K562 (cell line): ENCODE measurements around the gene NRCAM. TPM values are rescaled to one million over a fixed set of nuclear protein-coding genes. Genes with fewer than 3 reads are reported as not detected.

ENCODE experiments used
- ATAC-seq: fragments of 200-7000 bp; cut with Tn5 transposase; 3 replicates; pipeline ENCODE4 v1.9.1; 2020; ENCODE audit warnings: moderate library complexity
- BruUV-seq: library from RNA; stranded (reverse); fragments of 400-500 nt; replicated peaks from 2 replicates; lab custom pipeline; 2021; lab: Mats Ljungman, UMichigan
- CTCF ChIA-PET: fragments of 300-600 bp; formaldehyde crosslinking; extraction: SDS; loops from one replicate; lab custom pipeline; 2021; ENCODE audit warnings: low intra/inter-chr PET ratio; lab: Yijun Ruan, JAX
- POLR2A ChIA-PET: fragments of 300-600, 350-650 bp; sonication (Branson Sonifier 250); formaldehyde crosslinking; extraction: SDS; loops from one replicate; lab custom pipeline; 2021; ENCODE audit warnings: antibody characterized with exemption, inconsistent platforms; lab: Yijun Ruan, JAX
- DNase-seq, 4 experiments: peaks; one replicate each; pipeline versions ENCODE4 v3.0.0 to v3.0.0-alpha.2; 2011 to 2018; ENCODE audit warnings: low spot score in 3 of 4, mixed read lengths in 3 of 4; ENCODE audit errors: extremely low read depth in 1 of 4
- FAIRE-seq: peaks from 2 replicates; lab custom pipeline; 2011; peaks lifted over from hg19 to GRCh38; lab: Jason Lieb, UNC
- H2AFZ ChIP-seq: 2 replicates; pipeline ENCODE4 v1.6.0; 2011; ENCODE audit warnings: low read depth, low read length, control low read depth, inconsistent platforms
- H3K27ac ChIP-seq: fragments of 200-600 bp; 3 replicates; pipeline ENCODE4 v1.8.0; 2011; ENCODE audit warnings: low read depth, mild to moderate bottlenecking, control low read depth, inconsistent platforms, low read length, moderate library complexity, mixed read lengths; ENCODE audit errors: extremely low read depth
- H3K27me3 ChIP-seq, 2 experiments: fragments of 300-600 bp in 1 of 2; 2 replicates in 1 of 2; 3 replicates in 1 of 2; pipeline versions ENCODE4 v1.6.0 to v1.8.0; 2011; ENCODE audit warnings: inconsistent platforms in 2 of 2, low read length in 2 of 2, mild to moderate bottlenecking in 1 of 2, mixed read lengths in 1 of 2, moderate library complexity in 1 of 2; ENCODE audit not compliant: control insufficient read depth in 2 of 2, insufficient read depth in 2 of 2
- H3K36me3 ChIP-seq: fragments of 300-600 bp; 3 replicates; pipeline ENCODE4 v1.8.0; 2011; ENCODE audit warnings: mild to moderate bottlenecking, low read length, inconsistent platforms; ENCODE audit not compliant: control insufficient read depth, insufficient read depth
- H3K4me1 ChIP-seq, 2 experiments: fragments of 200-600 bp in 1 of 2; replicated peaks in 1 of 2; 2 replicates in 1 of 2; 3 replicates in 1 of 2; pipeline versions ENCODE4 v1.5.1 to v1.8.0; 2011; ENCODE audit warnings: inconsistent platforms in 2 of 2, low read length in 2 of 2, mild to moderate bottlenecking in 1 of 2, mixed read lengths in 1 of 2, moderate library complexity in 1 of 2; ENCODE audit not compliant: control insufficient read depth in 2 of 2, insufficient read depth in 2 of 2
- H3K4me2 ChIP-seq: 2 replicates; pipeline ENCODE4 v1.6.1; 2011; ENCODE audit warnings: low read length, control low read depth, inconsistent platforms, mixed read lengths; ENCODE audit not compliant: insufficient read depth
- H3K4me3 ChIP-seq: fragments of 200-600 bp; sonication (generic), shearing (Covaris generic); 2 replicates; pipeline ENCODE4 v1.5.1; 2016; ENCODE audit warnings: control low read depth, inconsistent platforms
- H3K79me2 ChIP-seq: fragments of 200-600 bp; 3 replicates; pipeline ENCODE4 v1.8.0; 2011; ENCODE audit warnings: low read length, inconsistent platforms; ENCODE audit not compliant: control insufficient read depth, insufficient read depth
- H3K9ac ChIP-seq, 2 experiments: 2 replicates each; pipeline versions ENCODE4 v1.6.0 to v1.6.1; 2011; ENCODE audit warnings: low read depth in 2 of 2, low read length in 2 of 2, control low read depth in 1 of 2, inconsistent platforms in 1 of 2, mild to moderate bottlenecking in 1 of 2, mixed read lengths in 1 of 2; ENCODE audit not compliant: insufficient read depth in 1 of 2
- H3K9me1 ChIP-seq: one replicate; pipeline ENCODE4 v1.6.0; 2011; ENCODE audit warnings: inconsistent platforms, mild to moderate bottlenecking, low read length, moderate library complexity; ENCODE audit not compliant: control insufficient read depth, insufficient read depth
- H3K9me3 ChIP-seq: replicated peaks from 2 replicates; pipeline ENCODE4 v1.5.1; 2011; ENCODE audit warnings: low read depth, low read length, inconsistent platforms; ENCODE audit not compliant: control insufficient read depth, insufficient read depth
- H4K20me1 ChIP-seq: replicated peaks from 2 replicates; pipeline ENCODE4 v1.6.1; 2011; ENCODE audit warnings: low read length, inconsistent platforms, mixed read lengths; ENCODE audit not compliant: control insufficient read depth, insufficient read depth
- ELK1 ChIP-seq: sonication (generic); formaldehyde crosslinking; IDR thresholded peaks from 2 replicates; pipeline ENCODE4 v1.8.1; 2022; ENCODE audit warnings: missing genetic modification reagents
- FOXP1 ChIP-seq: sonication (generic); formaldehyde crosslinking; IDR thresholded peaks from 2 replicates; pipeline ENCODE4 v1.8.0; 2022; ENCODE audit warnings: mild to moderate bottlenecking, missing genetic modification reagents
- MYNN ChIP-seq, 2 experiments: sonication (generic); formaldehyde crosslinking in 1 of 2; IDR thresholded peaks; 2 replicates each; pipeline versions ENCODE4 v1.5.0 to v1.6.1; 2016 to 2020; ENCODE audit warnings: antibody characterized with exemption in 1 of 2, missing genetic modification reagents in 1 of 2
- RFX5 ChIP-seq: IDR thresholded peaks from 2 replicates; pipeline ENCODE4 v1.6.1; 2011; ENCODE audit warnings: low read depth, mild to moderate bottlenecking, improper control_type of control experiment, low read length
- RNF219 ChIP-seq: fragments of 250-450 bp; sonication (Bioruptor Pico); IDR thresholded peaks from 2 replicates; pipeline ENCODE4 v1.5.0; 2022; ENCODE audit warnings: mild to moderate bottlenecking
- SREBF2 ChIP-seq: sonication (generic); formaldehyde crosslinking; IDR thresholded peaks from 2 replicates; pipeline ENCODE4 v1.4.0; 2020; ENCODE audit warnings: mild to moderate bottlenecking, missing genetic modification reagents
- SRSF9 ChIP-seq: fragments of 200-400 bp; formaldehyde crosslinking; IDR thresholded peaks from 2 replicates; pipeline ENCODE4 v1.6.1; 2017; ENCODE audit warnings: low read depth, low read length, borderline replicate concordance
- ZNF12 ChIP-seq: sonication (generic); formaldehyde crosslinking; IDR thresholded peaks from 2 replicates; pipeline ENCODE4 v1.4.0; 2020; ENCODE audit warnings: mild to moderate bottlenecking, missing genetic modification reagents
- ZNF140 ChIP-seq: fragments of 250-450 bp; sonication (Bioruptor Pico); IDR thresholded peaks from 2 replicates; pipeline ENCODE4 v1.8.0; 2021; ENCODE audit warnings: moderate library complexity, mild to moderate bottlenecking, inconsistent platforms
- ZNF143 ChIP-seq: sonication (generic); formaldehyde crosslinking; IDR thresholded peaks from 2 replicates; pipeline ENCODE4 v1.9.0; 2022; ENCODE audit warnings: mild to moderate bottlenecking, missing genetic modification reagents
- WGBS: fragments of 100-300 bp; shearing (Covaris generic); methylation state at CpG from one replicate; pipeline ENCODE4 v1.1.6; 2016; ENCODE audit warnings: low coverage, mixed read lengths; ENCODE audit not compliant: insufficient coverage; ENCODE audit errors: missing lambda C conversion rate; 5-methylcytosine and 5-hydroxymethylcytosine counted together
- in situ Hi-C: fragments of 300-500 bp; cut with MboI; formaldehyde crosslinking; loops from 4 replicates; pipeline ENCODE4 v1.15.0; 2018; ENCODE audit warnings: inconsistent platforms, mixed read lengths
- intact Hi-C: fragments of 100-400 bp; cut with micrococcal nuclease; formaldehyde crosslinking; loops from 2 replicates; pipeline ENCODE4 v1.14.2; 2022
- polyA plus RNA-seq, 8 experiments: library from polyadenylated mRNA; depleted of rRNA in 4 of 8; stranded (reverse) in 5 of 8; unstranded in 3 of 8; fragments of >200 nt; fragmentation: Nextera tagmentation in 2 of 8; fragmentation: Illumina TruSeq in 1 of 8; extraction: Ambion mirVana in 2 of 8; extraction: Trizol in 1 of 8; gene quantifications; 2 replicates each; pipeline versions ENCODE4 v1.2.1 to v1.2.3, GENCODE V29; 2011 to 2014; ENCODE audit warnings: inconsistent platforms in 1 of 8, missing spikeins in 1 of 8
- total RNA-seq, 7 experiments: library from RNA; depleted of rRNA in 6 of 7; stranded (reverse); fragments of >200 nt in 6 of 7; fragmentation: Illumina TruSeq in 2 of 7; extraction: Trizol in 2 of 7; gene quantifications; 2 replicates each; pipeline versions ENCODE4 v1.2.1 to v1.2.3, GENCODE V29; 2011 to 2021; ENCODE audit warnings: low replicate concordance in 1 of 7

NRCAM gene
- total and polyA plus RNA-seq, 9 of the 15 experiments (the other 6 are each of a cell fraction or from before 2014, with no cell fraction given) = 0.03 to 0.54 (median 0.12) TPM; not detected in 1

- DNase-seq (no peak), FAIRE-seq (no peak), ATAC-seq (no peak)
- Histone ChIP-seq H3K36me3 (no peaks in the 10 kb centered on the region), H3K9ac (no peak overlapping the region), H3K4me1 (no peaks in the 10 kb centered on the region; a peak in 1 of 5 replicates), H3K4me2 (no peak overlapping the region), H3K9me3 (no peaks in the 10 kb centered on the region), H3K79me2 (no peaks in the 10 kb centered on the region), H3K27me3 (peaks cover 0 to 3% of the 10 kb centered on the region in 2 experiments; a peak in 1 of 5 replicates), H3K4me3 (no peak overlapping the region), H2AFZ (no peak overlapping the region), H4K20me1 (no peaks in the 10 kb centered on the region), H3K9me1 (no peaks in the 10 kb centered on the region), H3K27ac (no peak overlapping the region)
- 67% methylated on average over 3 of the region's 3 CpGs for WGBS
- ChIA-PET POLR2A (no interaction called here), CTCF (no interaction called here)
- in situ Hi-C loops = loop anchor here (25.0 kb wide), 2 partner anchors 400 to 925 kb away; partner anchors contain the start of gene CBLL1
- TF ChIP-seq ZNF12 (peak; percentile 98), ZNF143 (no peak), SREBF2 (no peak)
- BruUV-seq = no TSS peak
- intact Hi-C loops = no loop called here
Observed at GRCh38 chr7:108137040-108137439, 319.2 kb downstream of the NRCAM start.

DNA sequence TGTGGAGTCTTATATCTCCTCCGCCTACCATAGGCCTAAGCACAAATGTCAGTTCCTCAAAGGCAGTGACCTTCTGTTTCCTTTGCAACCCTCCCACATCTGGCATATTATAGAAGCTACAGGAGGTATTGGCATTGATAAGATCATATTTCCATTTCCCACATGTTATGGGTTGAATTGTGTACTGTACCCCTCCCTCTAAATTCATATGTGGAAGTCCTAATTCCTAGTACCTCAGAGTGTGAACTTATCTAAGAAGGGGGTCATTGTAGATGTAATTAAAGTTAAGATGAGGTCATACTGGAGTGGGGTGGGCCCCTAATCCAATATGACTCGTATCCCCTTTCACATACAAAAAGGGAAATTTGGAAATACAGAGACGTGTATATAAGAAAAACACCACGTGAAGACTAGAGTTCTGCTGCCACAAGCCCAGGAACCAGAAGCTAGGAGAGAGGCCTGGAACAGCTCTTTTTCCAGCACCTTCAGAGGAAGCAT, 320.0 kb downstream of the NRCAM start:
- no peak overlapping the region for H2AFZ ChIP-seq
- H3K27me3 ChIP-seq = peaks cover 0 to 3% of the 10 kb centered on the region in 2 experiments; a peak in 1 of 5 replicates
- 22% methylated on average over 4 of the region's 4 CpGs for WGBS
- H3K27ac ChIP-seq = no peak overlapping the region
- no peaks in the 10 kb centered on the region for H3K36me3 ChIP-seq
- no peak for ATAC-seq
- no peaks in the 10 kb centered on the region for H3K79me2 ChIP-seq
- no peaks in the 10 kb centered on the region; a peak in 1 of 5 replicates for H3K4me1 ChIP-seq
- no peak overlapping the region for H3K9ac ChIP-seq
- no peaks in the 10 kb centered on the region for H3K9me1 ChIP-seq
- H3K9me3 ChIP-seq = no peaks in the 10 kb centered on the region
- in situ Hi-C loops = loop anchor here (25.0 kb wide), 2 partner anchors 399 to 924 kb away; partner anchors contain the start of gene CBLL1
- CTCF ChIA-PET = no interaction called here
- FAIRE-seq = no peak
- H4K20me1 ChIP-seq = no peaks in the 10 kb centered on the region
- intact Hi-C loops = no loop called here
- POLR2A ChIA-PET = no interaction called here
- no peak overlapping the region for H3K4me2 ChIP-seq
- no peak for DNase-seq
- TF ChIP-seq SRSF9 = no peak
- TF ChIP-seq ZNF140 (CRISPR knock-in tag) = no peak
- TF ChIP-seq FOXP1 (CRISPR knock-in tag) = no peak
- no peak for TF ChIP-seq MYNN (IDR thresholded peaks at IDR 0.05)
- TF ChIP-seq MYNN (CRISPR knock-in tag; IDR thresholded peaks at IDR 0.05) = no peak
- no peak for TF ChIP-seq RFX5
- TF ChIP-seq RNF219 = no peak
- no peak for TF ChIP-seq ELK1 (CRISPR knock-in tag)
- no peak overlapping the region for H3K4me3 ChIP-seq
- no TSS peak for BruUV-seq
